B cell (primary cell): Measurements from ENCODE around the gene IRAK2. TPM values are rescaled to one million over a fixed set of nuclear protein-coding genes. Genes with fewer than 3 reads are reported as not detected.
A peak's percentile ranks its signal among the peaks of the same experiment; 100 is the strongest.

Source experiments
- ATAC-seq: fragments of 200-7000 bp; cut with Tn5 transposase; one replicate; pipeline ENCODE4 v1.10.0; 2021; ENCODE audit warnings: low read depth, mild to moderate bottlenecking, moderate number of reproducible peaks, moderate library complexity
- CTCF ChIA-PET: fragments of 350-600 bp; sonication (Branson Sonifier 250); formaldehyde crosslinking; loops from one replicate; lab custom pipeline; 2021; ENCODE audit warnings: antibody characterized with exemption, inconsistent platforms; lab: Charles Lee
- POLR2A ChIA-PET: fragments of 350-600 bp; sonication (Branson Sonifier 250); formaldehyde crosslinking; loops from one replicate; lab custom pipeline; 2021; ENCODE audit warnings: antibody characterized with exemption; lab: Charles Lee
- DNase-seq: peaks from one replicate; pipeline ENCODE4 v3.0.0; 2013
- H2AFZ ChIP-seq: 2 replicates; pipeline ENCODE4 v1.6.1; 2012; ENCODE audit warnings: mild to moderate bottlenecking, low read depth, low read length; ENCODE audit not compliant: insufficient read depth, poor library complexity, severe bottlenecking
- H3K27ac ChIP-seq, 2 donors: 1 replicate in 1 of 2; 2 replicates in 1 of 2; pipeline ENCODE4 v1.5.1; 2012 to 2013; ENCODE audit warnings: low read length in 2 of 2, mild to moderate bottlenecking in 2 of 2, moderate library complexity in 1 of 2
- H3K27me3 ChIP-seq, 4 experiments: fragments of 200-600 bp in 1 of 4; sonication (generic) in 1 of 4; replicated peaks in 1 of 4; 1 replicate in 2 of 4; 2 replicates in 2 of 4; pipeline versions ENCODE4 v1.6.1 to v1.7.0; 2013 to 2016; ENCODE audit warnings: low read length in 3 of 4, mild to moderate bottlenecking in 2 of 4, mixed read lengths in 1 of 4, moderate library complexity in 1 of 4; ENCODE audit not compliant: insufficient read depth in 4 of 4, control insufficient read depth in 3 of 4; ENCODE audit errors: control extremely low read depth in 1 of 4
- H3K36me3 ChIP-seq, 2 experiments: replicated peaks in 1 of 2; 1 replicate in 1 of 2; 2 replicates in 1 of 2; pipeline versions ENCODE4 v1.6.1 to v1.7.1; 2013; ENCODE audit warnings: low read length in 1 of 2; ENCODE audit not compliant: insufficient read depth in 2 of 2, control insufficient read depth in 1 of 2; ENCODE audit errors: control extremely low read depth in 1 of 2, extremely low read depth in 1 of 2
- H3K4me1 ChIP-seq, 2 donors: fragments of 200-600 bp in 1 of 2; sonication (generic) in 1 of 2; 1 replicate in 1 of 2; 2 replicates in 1 of 2; pipeline versions ENCODE4 v1.5.1 to v1.6.1; 2013 to 2017; ENCODE audit warnings: low read length in 2 of 2; ENCODE audit not compliant: control insufficient read depth in 2 of 2, insufficient read depth in 2 of 2
- H3K4me2 ChIP-seq: replicated peaks from 2 replicates; pipeline ENCODE3; 2012; ENCODE audit warnings: mild to moderate bottlenecking, low read depth, low read length; ENCODE audit not compliant: poor library complexity, severe bottlenecking
- H3K4me3 ChIP-seq, 5 experiments: fragments of 200-600 bp in 1 of 5; sonication (generic) in 1 of 5; 1 replicate in 3 of 5; 2 replicates in 2 of 5; pipeline versions ENCODE4 v1.5.1 to v1.7.0; 2011 to 2016; ENCODE audit warnings: low read length in 4 of 5, mild to moderate bottlenecking in 4 of 5, low read depth in 2 of 5, control low read depth in 1 of 5, moderate library complexity in 1 of 5; ENCODE audit not compliant: insufficient read depth in 1 of 5; ENCODE audit errors: control extremely low read depth in 1 of 5, extremely low read depth in 1 of 5
- H3K79me2 ChIP-seq: fragments of 200-600 bp; sonication (generic); one replicate; pipeline ENCODE4 v1.6.0; 2016; ENCODE audit warnings: low read length; ENCODE audit not compliant: control insufficient read depth, insufficient read depth
- H3K9ac ChIP-seq: fragments of 200-600 bp; sonication (generic); 2 replicates; pipeline ENCODE4 v1.6.1; 2017; ENCODE audit warnings: mild to moderate bottlenecking, low read length, moderate library complexity
- H3K9me3 ChIP-seq, 3 donors: one replicate each; pipeline versions ENCODE4 v1.6.1 to v1.7.1; 2013; ENCODE audit warnings: low read length in 2 of 3; ENCODE audit not compliant: control insufficient read depth in 2 of 3, insufficient read depth in 1 of 3; ENCODE audit errors: control extremely low read depth in 1 of 3
- H4K20me1 ChIP-seq: 2 replicates; pipeline ENCODE4 v1.6.0; 2012; ENCODE audit warnings: mild to moderate bottlenecking, low read length; ENCODE audit not compliant: insufficient read depth, control insufficient read depth, poor library complexity, severe bottlenecking
- H3K27ac Mint-ChIP-seq: one replicate; pipeline ENCODE4 v1.8.0; 2021; ENCODE audit warnings: mixed read lengths
- H3K27me3 Mint-ChIP-seq: one replicate; pipeline ENCODE4 v1.8.0; 2021; ENCODE audit warnings: mixed read lengths
- H3K4me1 Mint-ChIP-seq: one replicate; pipeline ENCODE4 v1.8.0; 2021; ENCODE audit warnings: mixed read lengths
- H3K4me3 Mint-ChIP-seq: one replicate; pipeline ENCODE4 v1.8.0; 2021; ENCODE audit warnings: mixed read lengths
- H3K9me3 Mint-ChIP-seq: one replicate; pipeline ENCODE4 v1.8.0; 2022; ENCODE audit warnings: mixed read lengths; ENCODE audit not compliant: insufficient read depth
- EZH2 ChIP-seq: IDR thresholded peaks from 2 replicates; pipeline ENCODE4 v1.6.1; 2012; ENCODE audit warnings: borderline replicate concordance, low read depth, mild to moderate bottlenecking, moderate library complexity, low read length; ENCODE audit not compliant: insufficient read depth, poor library complexity, severe bottlenecking
- WGBS: methylation state at CpG from one replicate; pipeline ENCODE4 v1.1.5; 2013; ENCODE audit warnings: missing lambda C conversion rate; ENCODE audit not compliant: insufficient coverage; 5-methylcytosine and 5-hydroxymethylcytosine counted together
- intact Hi-C: fragments of 100-400 bp; cut with micrococcal nuclease; formaldehyde crosslinking; loops from one replicate; pipeline ENCODE4 v1.10.0; 2022
- polyA plus RNA-seq: library from polyadenylated mRNA; depleted of rRNA; stranded (reverse); fragments of >200 nt; gene quantifications from 2 replicates; pipeline ENCODE4 v1.2.3, GENCODE V29; 2012
- total RNA-seq, 2 donors: library from RNA; stranded (reverse); fragments of 120-200 nt in 1 of 2; gene quantifications; 1 replicate in 1 of 2; 2 replicates in 1 of 2; pipeline versions ENCODE4 v1.2.3 to v1.2.4, GENCODE V29; 2013 to 2022
- TF ChIP-seq, protein P1 (sequence below): fragments of 200-600 bp; IDR thresholded peaks from one replicate; pipeline ENCODE4 v1.8.0; 2022; ENCODE audit warnings: antibody characterized with exemption, mild to moderate bottlenecking

The IRAK2 gene
- total and polyA plus RNA-seq, 2 donors (not counting 1 experiment from before 2014, with no cell fraction given): 11.8 to 23.2 TPM

DNA sequence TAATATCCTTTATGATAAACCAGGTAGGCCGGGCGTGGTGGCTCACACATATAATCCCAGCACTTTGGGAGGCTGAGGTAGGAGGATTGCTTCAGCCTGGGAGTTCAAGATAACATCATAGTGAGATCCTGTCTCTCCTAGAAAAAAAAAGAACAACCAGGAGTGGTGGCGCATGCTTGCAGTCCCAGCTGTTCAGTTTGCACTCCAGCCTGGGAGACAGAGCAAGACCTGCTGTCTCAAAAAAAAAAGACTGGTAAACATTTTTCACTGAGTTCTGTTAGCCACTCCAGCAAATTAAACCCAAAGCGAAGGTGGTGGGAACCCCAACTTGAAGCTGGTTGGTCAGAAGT, 9.6 kb upstream of the IRAK2 start:
- ATAC-seq (no peak), DNase-seq (no peak)
- Histone ChIP-seq H3K27me3 (no peaks in the 10 kb centered on the region), H3K4me3 (no peak overlapping the region), H3K36me3 (peaks cover 5 to 29% of the 10 kb centered on the region in 2 experiments), H3K4me2 (no peak overlapping the region), H3K9me3 (no peaks in the 10 kb centered on the region), H3K4me1 (no peaks in the 10 kb centered on the region), H3K27ac (no peak overlapping the region), H3K9ac (no peak overlapping the region), H3K79me2 (peaks cover 19% of the 10 kb centered on the region), H4K20me1 (peaks cover 4% of the 10 kb centered on the region), H2AFZ (no peak overlapping the region)
- peaks cover under 1% of the 10 kb centered on the region for H3K4me1 Mint-ChIP-seq
- H3K27me3 Mint-ChIP-seq: no peaks in the 10 kb centered on the region
- ChIA-PET CTCF (no interaction called here), POLR2A (interaction anchor here (0.6 kb wide), 1 partner anchor 31 kb away, joined by 3 read pairs; no protein-coding TSS in a partner anchor)
- no peak overlapping the region for H3K4me3 Mint-ChIP-seq
- intact Hi-C loops: no loop called here
- no peak overlapping the region for H3K27ac Mint-ChIP-seq
- no peaks in the 10 kb centered on the region for H3K9me3 Mint-ChIP-seq
- WGBS: 100% methylated on average over 2 of the region's 4 CpGs
- TF ChIP-seq, protein P1, sequence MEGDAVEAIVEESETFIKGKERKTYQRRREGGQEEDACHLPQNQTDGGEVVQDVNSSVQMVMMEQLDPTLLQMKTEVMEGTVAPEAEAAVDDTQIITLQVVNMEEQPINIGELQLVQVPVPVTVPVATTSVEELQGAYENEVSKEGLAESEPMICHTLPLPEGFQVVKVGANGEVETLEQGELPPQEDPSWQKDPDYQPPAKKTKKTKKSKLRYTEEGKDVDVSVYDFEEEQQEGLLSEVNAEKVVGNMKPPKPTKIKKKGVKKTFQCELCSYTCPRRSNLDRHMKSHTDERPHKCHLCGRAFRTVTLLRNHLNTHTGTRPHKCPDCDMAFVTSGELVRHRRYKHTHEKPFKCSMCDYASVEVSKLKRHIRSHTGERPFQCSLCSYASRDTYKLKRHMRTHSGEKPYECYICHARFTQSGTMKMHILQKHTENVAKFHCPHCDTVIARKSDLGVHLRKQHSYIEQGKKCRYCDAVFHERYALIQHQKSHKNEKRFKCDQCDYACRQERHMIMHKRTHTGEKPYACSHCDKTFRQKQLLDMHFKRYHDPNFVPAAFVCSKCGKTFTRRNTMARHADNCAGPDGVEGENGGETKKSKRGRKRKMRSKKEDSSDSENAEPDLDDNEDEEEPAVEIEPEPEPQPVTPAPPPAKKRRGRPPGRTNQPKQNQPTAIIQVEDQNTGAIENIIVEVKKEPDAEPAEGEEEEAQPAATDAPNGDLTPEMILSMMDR: no peak
- TF ChIP-seq EZH2: no peak

DNA sequence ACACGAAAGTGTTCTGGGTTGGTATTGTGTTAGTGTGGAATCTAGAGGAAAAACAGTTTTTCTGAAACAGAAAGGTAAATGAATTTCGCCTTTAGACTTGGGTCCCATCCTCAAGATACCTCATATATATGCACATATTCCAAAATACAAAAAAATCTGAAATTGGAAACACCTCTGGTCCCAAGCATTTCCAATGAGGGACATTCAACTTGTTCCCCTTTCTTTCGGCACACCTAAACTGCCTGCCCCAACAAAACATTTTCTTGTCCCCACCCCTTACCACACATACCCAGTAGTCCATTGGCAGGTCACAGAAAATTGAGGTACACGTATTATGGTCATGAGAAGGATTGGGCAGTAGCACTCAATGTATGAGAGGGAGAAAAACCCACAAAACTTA, 9.1 kb upstream of the IRAK2 start:
- peaks cover 2 to 23% of the 10 kb centered on the region in 2 experiments for H3K36me3 ChIP-seq
- DNase-seq (no peak), ATAC-seq (no peak)
- H3K27me3 ChIP-seq: no peaks in the 10 kb centered on the region
- H3K79me2 ChIP-seq: peaks cover 14% of the 10 kb centered on the region
- H4K20me1 ChIP-seq: no peaks in the 10 kb centered on the region
- Mint-ChIP-seq H3K4me3 (no peak overlapping the region), H3K4me1 (no peaks in the 10 kb centered on the region), H3K27ac (peak overlapping the region; percentile 13), H3K27me3 (no peaks in the 10 kb centered on the region), H3K9me3 (no peaks in the 10 kb centered on the region)
- ChIA-PET POLR2A (no interaction called here), CTCF (interaction anchor here (1.2 kb wide), 1 partner anchor 71 kb away, joined by 3 read pairs; no protein-coding TSS in a partner anchor)
- H3K27ac ChIP-seq: no peak overlapping the region
- H3K4me2 ChIP-seq: no peak overlapping the region
- intact Hi-C loops: no loop called here
- TF ChIP-seq, protein P1: no peak
- TF ChIP-seq EZH2: no peak
- no peak overlapping the region for H3K9ac ChIP-seq
- 100% methylated on average over 3 of the region's 4 CpGs for WGBS
- H2AFZ ChIP-seq: no peak overlapping the region
- H3K4me1 ChIP-seq: no peaks in the 10 kb centered on the region
- H3K9me3 ChIP-seq: no peaks in the 10 kb centered on the region
- no peak overlapping the region for H3K4me3 ChIP-seq
